Measurements from ENCODE around the gene RBBP9.

RBBP9 gene

GRCh38 chr20:18436847-18437246 is 60.2 kb downstream of the RBBP9 start:
- POLR2A ChIA-PET, result interaction anchor here (1.7 kb wide), 1 partner anchor 30 kb away, joined by 5 read pairs; the partner anchor contains the start of genes DZANK1 and POLR3F

More at GRCh38 chr20:18436847-18437246, 60.2 kb downstream of the RBBP9 start:
- Histone ChIP-seq H3K4me1 (ENCODE audit: control insufficient read depth, insufficient read depth, low read length) (no peaks in the 10 kb centered on the region), H3K27ac (ENCODE audit: extremely low read depth, low read depth, low read length) (no peak overlapping the region), H3K36me3 (ENCODE audit: control insufficient read depth in 2 of 2, insufficient read depth in 1 of 2, low read length in 2 of 2) (no peaks in the 10 kb centered on the region), H3K4me3 (ENCODE audit: low read depth, low read length) (no peak overlapping the region), H3K9me3 (ENCODE audit: control insufficient read depth, insufficient read depth, low read depth, low read length) (no peaks in the 10 kb centered on the region)
- TF ChIP-seq ZNF426 (tag by site-specific recombination; IDR thresholded peaks at IDR 0.05) (no peak), ZNF223 (tag by site-specific recombination; IDR thresholded peaks at IDR 0.05) (no peak), ZNF837 (tag by site-specific recombination; IDR thresholded peaks at IDR 0.05) (no peak), ZNF580 (tag by site-specific recombination; IDR thresholded peaks at IDR 0.05) (no peak), MZF1 (tag by site-specific recombination; IDR thresholded peaks at IDR 0.05; ENCODE audit: borderline replicate concordance) (no peak), ZNF571 (tag by site-specific recombination; IDR thresholded peaks at IDR 0.05) (no peak), ZNF664 (tag by site-specific recombination; IDR thresholded peaks at IDR 0.05) (no peak), ZBTB26 (tag by site-specific recombination; optimal IDR thresholded peaks at IDR 0.05) (no peak), ZNF324 (tag by site-specific recombination; IDR thresholded peaks at IDR 0.05) (no peak), KLF17 (tag by site-specific recombination; IDR thresholded peaks at IDR 0.05) (no peak), ZNF629 (tag by site-specific recombination; IDR thresholded peaks at IDR 0.05) (no peak), SALL2 (tag by site-specific recombination; IDR thresholded peaks at IDR 0.05; ENCODE audit: borderline replicate concordance) (no peak)
- CTCF ChIA-PET, result no interaction called here
